HEK293T (cell line): ENCODE results near the gene C2orf68.

ENCODE experiments used
- FOXA1 ChIP-seq: fragments of 450-650 bp; IDR thresholded peaks from 2 replicates; pipeline ENCODE4 v1.6.1; 2016; ENCODE audit warnings: mild to moderate bottlenecking
- NFRKB ChIP-seq: fragments of 450-650 bp; IDR thresholded peaks from 2 replicates; pipeline ENCODE4 v1.6.1; 2016; ENCODE audit warnings: mild to moderate bottlenecking, moderate library complexity
- SP1 ChIP-seq: fragments of 450-650 bp; IDR thresholded peaks from 2 replicates; pipeline ENCODE4 v1.6.1; 2017
- ZNF384 ChIP-seq: fragments of 450-650 bp; IDR thresholded peaks from 2 replicates; pipeline ENCODE4 v1.6.1; 2016
- TF ChIP-seq, protein P1 (sequence below): fragments of 450-650 bp; IDR thresholded peaks from 2 replicates; pipeline ENCODE4 v1.6.1; 2016

DNA sequence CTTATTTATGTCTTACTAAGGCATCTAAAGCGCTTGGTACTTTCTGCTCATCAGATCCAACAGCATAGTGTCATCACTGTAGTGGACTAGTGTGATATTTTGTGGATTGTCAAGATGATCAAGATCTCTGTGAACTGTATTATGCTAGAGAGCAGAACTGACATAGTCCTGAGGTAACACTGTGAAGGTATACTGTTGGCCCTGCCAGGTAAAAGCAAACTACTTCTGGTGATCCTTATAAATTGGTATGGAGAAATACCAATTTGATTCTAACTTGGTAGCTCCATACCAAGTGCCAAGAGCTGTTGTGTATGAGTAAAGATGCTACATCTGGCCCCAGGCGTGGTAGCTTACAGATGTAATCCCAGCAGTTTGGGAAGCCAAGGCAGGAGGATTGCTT, 40.2 kb upstream of the C2orf68 start:
- TF ChIP-seq FOXA1 (no peak), SP1 (no peak), ZNF384 (no peak), NFRKB (no peak)
- TF ChIP-seq, protein P1, sequence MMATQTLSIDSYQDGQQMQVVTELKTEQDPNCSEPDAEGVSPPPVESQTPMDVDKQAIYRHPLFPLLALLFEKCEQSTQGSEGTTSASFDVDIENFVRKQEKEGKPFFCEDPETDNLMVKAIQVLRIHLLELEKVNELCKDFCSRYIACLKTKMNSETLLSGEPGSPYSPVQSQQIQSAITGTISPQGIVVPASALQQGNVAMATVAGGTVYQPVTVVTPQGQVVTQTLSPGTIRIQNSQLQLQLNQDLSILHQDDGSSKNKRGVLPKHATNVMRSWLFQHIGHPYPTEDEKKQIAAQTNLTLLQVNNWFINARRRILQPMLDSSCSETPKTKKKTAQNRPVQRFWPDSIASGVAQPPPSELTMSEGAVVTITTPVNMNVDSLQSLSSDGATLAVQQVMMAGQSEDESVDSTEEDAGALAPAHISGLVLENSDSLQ, result no peak
